T-helper 17 cell (primary cell): Measurements from ENCODE around the gene EID3. TPM values are rescaled to one million over a fixed set of nuclear protein-coding genes. Genes with fewer than 3 reads are reported as not detected.
A peak's percentile ranks its signal among the peaks of the same experiment; 100 is the strongest.
"Not testable (repeated sequence)": the region's sequence is repeated elsewhere in the genome, so short reads cannot be mapped to it uniquely, and the experiment has no call there.

ENCODE experiments used
- ATAC-seq: fragments of 150-1000 bp; cut with Tn5 transposase; 2 replicates; pipeline ENCODE4 v1.10.0; 2021; ENCODE audit warnings: mild to moderate bottlenecking, moderate library complexity
- DNase-seq, 3 donors: peaks; one replicate each; pipeline versions ENCODE4 v3.0.0 to v3.0.0-alpha.2; 2020 to 2021
- H3K9me3 ChIP-seq: one replicate; pipeline ENCODE4 v1.7.0; 2013; ENCODE audit warnings: low read length, mild to moderate bottlenecking; ENCODE audit not compliant: control insufficient read depth, poor library complexity, severe bottlenecking
- H3K27ac Mint-ChIP-seq: one replicate; pipeline ENCODE4 v1.8.0; 2022; ENCODE audit warnings: mild to moderate bottlenecking, moderate library complexity, mixed read lengths
- H3K27me3 Mint-ChIP-seq: one replicate; pipeline ENCODE4 v1.8.0; 2022; ENCODE audit warnings: mixed read lengths
- H3K36me3 Mint-ChIP-seq: one replicate; pipeline ENCODE4 v1.8.0; 2022; ENCODE audit warnings: low read depth, mixed read lengths
- H3K4me1 Mint-ChIP-seq: one replicate; pipeline ENCODE4 v1.8.0; 2022; ENCODE audit warnings: mild to moderate bottlenecking, mixed read lengths
- H3K4me3 Mint-ChIP-seq: one replicate; pipeline ENCODE4 v1.8.0; 2022; ENCODE audit warnings: mild to moderate bottlenecking, moderate library complexity, mixed read lengths
- total RNA-seq, 4 donors: library from RNA in 2 of 4; stranded (reverse) in 2 of 4; gene quantifications; one replicate each; pipeline ENCODE4 v1.2.3 and lab custom pipeline; 2022 to 2026

The EID3 gene
- total RNA-seq (10 to 100 TPM; 12.2 to 13.7 TPM), total RNA-seq (lab: John Stamatoyannopoulos, UW) (7.8 to 20.7 reads per million in 2 donors)

GRCh38 chr12:104303538-104304151 is at the start of gene EID3:
EID3 (plus strand) TSS chr12:104303739; CDS start chr12:104303935, 196 bp downstream.
- ATAC-seq (peak; percentile 96), DNase-seq (peak; percentile 88 to 89 (median 89))
- H3K4me3 Mint-ChIP-seq: peak within 1 kb of the TSS; percentile 93
- no peaks in the 10 kb centered on the region for H3K9me3 ChIP-seq
- H3K4me1 Mint-ChIP-seq: peaks cover 41% of the 10 kb centered on the region
- peaks cover 4% of the 10 kb centered on the region for H3K36me3 Mint-ChIP-seq
- no peaks in the 10 kb centered on the region for H3K27me3 Mint-ChIP-seq
- H3K27ac Mint-ChIP-seq: peak within 1 kb of the TSS; percentile 96

- no peaks in the 10 kb centered on the region for H3K9me3 ChIP-seq
- ATAC-seq (no peak), DNase-seq (no peak)
- H3K4me3 Mint-ChIP-seq: no peak overlapping the region
- H3K4me1 Mint-ChIP-seq: peaks cover 2% of the 10 kb centered on the region
- H3K36me3 Mint-ChIP-seq: peaks cover 2% of the 10 kb centered on the region
- H3K27ac Mint-ChIP-seq: no peak overlapping the region
- peaks cover 6% of the 10 kb centered on the region for H3K27me3 Mint-ChIP-seq
These were observed 45.5 kb upstream of the EID3 start for GRCh38 chr12:104257913-104258472.

- Mint-ChIP-seq H3K4me1 (no peaks in the 10 kb centered on the region), H3K27me3 (peaks cover 6% of the 10 kb centered on the region), H3K27ac (no peak overlapping the region), H3K4me3 (no peak overlapping the region), H3K36me3 (peaks cover 2% of the 10 kb centered on the region)
- no peak for ATAC-seq
- no peak for DNase-seq
- no peaks in the 10 kb centered on the region for H3K9me3 ChIP-seq
These were observed 45.0 kb upstream of the EID3 start for GRCh38 chr12:104258476-104259067.

- DNase-seq (no peak), ATAC-seq (no peak)
- H3K4me3 Mint-ChIP-seq: no peak overlapping the region
- no peak overlapping the region for H3K27ac Mint-ChIP-seq
- H3K36me3 Mint-ChIP-seq: peaks cover under 1% of the 10 kb centered on the region
- no peaks in the 10 kb centered on the region for H3K27me3 Mint-ChIP-seq
- no peaks in the 10 kb centered on the region for H3K9me3 ChIP-seq
- peaks cover 2% of the 10 kb centered on the region for H3K4me1 Mint-ChIP-seq
These were observed 40.5 kb upstream of the EID3 start for GRCh38 chr12:104263026-104263425.

- ATAC-seq: no peak
- H3K4me3 Mint-ChIP-seq: peak overlapping the region; percentile 31
- H3K27ac Mint-ChIP-seq: no peak overlapping the region
- H3K9me3 ChIP-seq: no peaks in the 10 kb centered on the region
- peaks cover 2% of the 10 kb centered on the region for H3K4me1 Mint-ChIP-seq
- H3K36me3 Mint-ChIP-seq: no peaks in the 10 kb centered on the region
- no peak for DNase-seq
- no peaks in the 10 kb centered on the region for H3K27me3 Mint-ChIP-seq
These were observed 39.8 kb upstream of the EID3 start for GRCh38 chr12:104263580-104264358.

GRCh38 chr12:104265436-104265835 is 38.1 kb upstream of the EID3 start:
- H3K4me1 Mint-ChIP-seq, H3K4me3 Mint-ChIP-seq, H3K9me3 ChIP-seq, DNase-seq, H3K27ac Mint-ChIP-seq, ATAC-seq, H3K27me3 Mint-ChIP-seq, H3K36me3 Mint-ChIP-seq: not testable (repeated sequence)

GRCh38 chr12:104272938-104273337 is 30.6 kb upstream of the EID3 start:
- Mint-ChIP-seq H3K4me3 (no peak overlapping the region), H3K4me1 (peaks cover 6% of the 10 kb centered on the region), H3K27me3 (no peaks in the 10 kb centered on the region), H3K36me3 (no peaks in the 10 kb centered on the region), H3K27ac (no peak overlapping the region)
- DNase-seq (no peak), ATAC-seq (no peak)
- H3K9me3 ChIP-seq: no peaks in the 10 kb centered on the region

- Mint-ChIP-seq H3K4me3 (no peak overlapping the region), H3K27me3 (no peaks in the 10 kb centered on the region), H3K27ac (peak overlapping the region; percentile 32), H3K36me3 (no peaks in the 10 kb centered on the region), H3K4me1 (peaks cover 6% of the 10 kb centered on the region)
- H3K9me3 ChIP-seq: no peaks in the 10 kb centered on the region
- DNase-seq (no peak), ATAC-seq (no peak)
These were observed 30.0 kb upstream of the EID3 start for GRCh38 chr12:104273503-104273902.

GRCh38 chr12:104274811-104275210 is 28.7 kb upstream of the EID3 start:
- H3K9me3 ChIP-seq: no peaks in the 10 kb centered on the region
- H3K4me1 Mint-ChIP-seq: peaks cover 6% of the 10 kb centered on the region
- peaks cover 4% of the 10 kb centered on the region for H3K36me3 Mint-ChIP-seq
- ATAC-seq (no peak), DNase-seq (no peak)
- H3K4me3 Mint-ChIP-seq: no peak overlapping the region
- no peak overlapping the region for H3K27ac Mint-ChIP-seq
- H3K27me3 Mint-ChIP-seq: peaks cover 4% of the 10 kb centered on the region

- H3K4me1 Mint-ChIP-seq: peaks cover 6% of the 10 kb centered on the region
- peak overlapping the region; percentile 9 for H3K27ac Mint-ChIP-seq
These were observed 27.9 kb upstream of the EID3 start for GRCh38 chr12:104275689-104276088.

GRCh38 chr12:104276273-104277131 is 27.0 kb upstream of the EID3 start:
- Mint-ChIP-seq H3K4me3 (peak overlapping the region; percentile 1), H3K4me1 (peaks cover 6% of the 10 kb centered on the region), H3K27me3 (peaks cover 18% of the 10 kb centered on the region), H3K27ac (peak overlapping the region; percentile 9), H3K36me3 (peaks cover 10% of the 10 kb centered on the region)
- H3K9me3 ChIP-seq: no peaks in the 10 kb centered on the region
- DNase-seq (no peak), ATAC-seq (peak; percentile 30)

More at GRCh38 chr12:104275689-104276088, 27.9 kb upstream of the EID3 start:
- no peak overlapping the region for H3K4me3 Mint-ChIP-seq
- ATAC-seq: no peak
- no peaks in the 10 kb centered on the region for H3K9me3 ChIP-seq
- H3K36me3 Mint-ChIP-seq: peaks cover 7% of the 10 kb centered on the region
- H3K27me3 Mint-ChIP-seq: peaks cover 11% of the 10 kb centered on the region
- no peak for DNase-seq

- no peaks in the 10 kb centered on the region for H3K9me3 ChIP-seq
- H3K36me3 Mint-ChIP-seq: peaks cover 12% of the 10 kb centered on the region
- ATAC-seq (no peak), DNase-seq (no peak)
- H3K4me3 Mint-ChIP-seq: no peak overlapping the region
- peaks cover 6% of the 10 kb centered on the region for H3K4me1 Mint-ChIP-seq
- peaks cover 23% of the 10 kb centered on the region for H3K27me3 Mint-ChIP-seq
- H3K27ac Mint-ChIP-seq: no peak overlapping the region
These were observed 24.4 kb upstream of the EID3 start for GRCh38 chr12:104279164-104279563.
